Memory B cell (primary cell): ENCODE measurements around the gene CRABP2.

Experiments used
- ATAC-seq: fragments of 150-1000 bp; cut with Tn5 transposase; 2 replicates; pipeline ENCODE4 v1.10.0; 2021; ENCODE audit warnings: low read depth, mild to moderate bottlenecking, moderate library complexity
- DNase-seq, 2 donors: peaks; one replicate each; pipeline ENCODE4 v3.0.0; 2022; ENCODE audit warnings: low spot score in 2 of 2
- H3K27ac Mint-ChIP-seq: one replicate; pipeline ENCODE4 v1.8.0; 2022; ENCODE audit warnings: mild to moderate bottlenecking, moderate library complexity, mixed read lengths
- H3K27me3 Mint-ChIP-seq: one replicate; pipeline ENCODE4 v1.8.0; 2022; ENCODE audit warnings: mixed read lengths
- H3K36me3 Mint-ChIP-seq: one replicate; pipeline ENCODE4 v1.8.0; 2022; ENCODE audit warnings: mild to moderate bottlenecking, mixed read lengths
- H3K4me1 Mint-ChIP-seq: one replicate; pipeline ENCODE4 v1.8.0; 2022; ENCODE audit warnings: mixed read lengths
- H3K4me3 Mint-ChIP-seq: one replicate; pipeline ENCODE4 v1.8.0; 2022; ENCODE audit warnings: mild to moderate bottlenecking, moderate library complexity, mixed read lengths
- H3K9me3 Mint-ChIP-seq: one replicate; pipeline ENCODE4 v1.8.0; 2022; ENCODE audit warnings: mixed read lengths

The CRABP2 gene

GRCh38 chr1:156728599-156729462 is 23.4 kb upstream of the CRABP2 start, which contains the start of gene ISG20L2:
TSS of gene ISG20L2 (minus strand) at chr1:156728766. CDS start at chr1:156727652, 1,114 bp downstream.
- Mint-ChIP-seq H3K27ac (peak within 1 kb of the TSS; percentile 99), H3K9me3 (no peaks in the 10 kb centered on the region), H3K36me3 (peaks cover 15% of the 10 kb centered on the region), H3K27me3 (no peaks in the 10 kb centered on the region), H3K4me3 (no peak within 1 kb of the TSS), H3K4me1 (peaks cover 30% of the 10 kb centered on the region)
- peak; percentile 85 to 92 for DNase-seq
- ATAC-seq = peak; percentile 92

GRCh38 chr1:156727926-156728598 is 22.7 kb upstream of the CRABP2 start, which contains the start of gene METTL25B:
TSS of gene METTL25B (plus strand) at chr1:156728469. CDS start at chr1:156729105, 636 bp downstream.
- ATAC-seq (peak; percentile 50), DNase-seq (no peak)
- no peaks in the 10 kb centered on the region for H3K27me3 Mint-ChIP-seq
- peak within 1 kb of the TSS; percentile 99 for H3K27ac Mint-ChIP-seq
- H3K4me1 Mint-ChIP-seq = peaks cover 36% of the 10 kb centered on the region
- peaks cover 20% of the 10 kb centered on the region for H3K36me3 Mint-ChIP-seq
- H3K4me3 Mint-ChIP-seq = no peak within 1 kb of the TSS
- no peaks in the 10 kb centered on the region for H3K9me3 Mint-ChIP-seq

DNA sequence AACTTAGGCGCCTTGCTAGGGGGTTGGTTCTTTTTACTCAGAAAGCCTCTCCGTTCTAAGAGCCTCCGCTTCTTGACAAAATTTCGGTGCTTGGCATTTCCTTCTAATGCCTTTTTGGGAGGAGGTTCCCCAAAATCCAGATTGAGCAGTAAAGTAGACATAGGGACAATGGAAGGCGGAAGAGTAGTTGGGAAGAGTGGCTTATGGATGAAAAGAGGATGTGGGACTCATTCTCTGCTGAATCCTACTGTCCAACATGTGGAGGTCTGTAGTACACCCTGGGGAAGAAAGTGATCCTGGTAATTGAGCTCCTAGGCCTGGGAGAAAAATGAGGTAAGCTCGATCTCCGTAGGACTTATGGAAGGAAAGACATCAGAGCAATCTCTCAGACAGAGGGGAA is 22.1 kb upstream of the CRABP2 start:
- Mint-ChIP-seq H3K4me3 (no peak overlapping the region), H3K4me1 (peaks cover 36% of the 10 kb centered on the region), H3K36me3 (peaks cover 18% of the 10 kb centered on the region), H3K27me3 (no peaks in the 10 kb centered on the region), H3K9me3 (no peaks in the 10 kb centered on the region), H3K27ac (peak overlapping the region; percentile 99)
- DNase-seq (no peak), ATAC-seq (no peak)

- Mint-ChIP-seq H3K9me3 (no peaks in the 10 kb centered on the region), H3K27ac (no peak overlapping the region), H3K36me3 (peaks cover 18% of the 10 kb centered on the region), H3K27me3 (no peaks in the 10 kb centered on the region), H3K4me1 (peaks cover 36% of the 10 kb centered on the region), H3K4me3 (no peak overlapping the region)
- ATAC-seq (no peak), DNase-seq (peak in 1 of 2 donors; percentile 38)
Observed at GRCh38 chr1:156726549-156727226, 21.3 kb upstream of the CRABP2 start.

GRCh38 chr1:156725683-156726280 is 20.4 kb upstream of the CRABP2 start:
- Mint-ChIP-seq H3K36me3 (peaks cover 18% of the 10 kb centered on the region), H3K4me1 (peaks cover 32% of the 10 kb centered on the region), H3K27me3 (no peaks in the 10 kb centered on the region)

GRCh38 chr1:156721535-156721934 is 16.2 kb upstream of the CRABP2 start:
- no peak overlapping the region for H3K4me3 Mint-ChIP-seq
- no peaks in the 10 kb centered on the region for H3K27me3 Mint-ChIP-seq
- DNase-seq = no peak

More at GRCh38 chr1:156725683-156726280, 20.4 kb upstream of the CRABP2 start:
- ATAC-seq (peak; percentile 34), DNase-seq (peak; percentile 77 to 78)
- no peak overlapping the region for H3K4me3 Mint-ChIP-seq
- no peak overlapping the region for H3K27ac Mint-ChIP-seq
- H3K9me3 Mint-ChIP-seq = no peaks in the 10 kb centered on the region

GRCh38 chr1:156721131-156721530 is 15.7 kb upstream of the CRABP2 start:
- ATAC-seq (no peak), DNase-seq (no peak)
- Mint-ChIP-seq H3K27ac (no peak overlapping the region), H3K27me3 (no peaks in the 10 kb centered on the region), H3K9me3 (no peaks in the 10 kb centered on the region), H3K36me3 (peaks cover 26% of the 10 kb centered on the region), H3K4me1 (peaks cover 13% of the 10 kb centered on the region), H3K4me3 (no peak overlapping the region)

More at GRCh38 chr1:156721535-156721934, 16.2 kb upstream of the CRABP2 start:
- H3K36me3 Mint-ChIP-seq = peaks cover 24% of the 10 kb centered on the region
- ATAC-seq = no peak
- H3K27ac Mint-ChIP-seq = no peak overlapping the region
- H3K4me1 Mint-ChIP-seq = peaks cover 13% of the 10 kb centered on the region
- no peaks in the 10 kb centered on the region for H3K9me3 Mint-ChIP-seq

GRCh38 chr1:156717351-156717750 is 12.0 kb upstream of the CRABP2 start:
- DNase-seq (no peak), ATAC-seq (no peak)
- Mint-ChIP-seq H3K27me3 (no peaks in the 10 kb centered on the region), H3K4me1 (peaks cover 3% of the 10 kb centered on the region), H3K36me3 (peaks cover 23% of the 10 kb centered on the region), H3K4me3 (no peak overlapping the region), H3K27ac (no peak overlapping the region), H3K9me3 (no peaks in the 10 kb centered on the region)

GRCh38 chr1:156714830-156715229 is 9.4 kb upstream of the CRABP2 start:
- H3K4me1 Mint-ChIP-seq = peaks cover 3% of the 10 kb centered on the region
- H3K27ac Mint-ChIP-seq = no peak overlapping the region
- no peaks in the 10 kb centered on the region for H3K27me3 Mint-ChIP-seq
- no peak overlapping the region for H3K4me3 Mint-ChIP-seq
- peaks cover 21% of the 10 kb centered on the region for H3K36me3 Mint-ChIP-seq
- no peak for DNase-seq
- H3K9me3 Mint-ChIP-seq = no peaks in the 10 kb centered on the region
- ATAC-seq = no peak

GRCh38 chr1:156712626-156713025 is 7.2 kb upstream of the CRABP2 start:
- Mint-ChIP-seq H3K9me3 (no peaks in the 10 kb centered on the region), H3K27me3 (no peaks in the 10 kb centered on the region), H3K4me3 (no peak overlapping the region), H3K4me1 (peaks cover 3% of the 10 kb centered on the region), H3K27ac (no peak overlapping the region), H3K36me3 (peaks cover 19% of the 10 kb centered on the region)
- DNase-seq = no peak
- no peak for ATAC-seq

- H3K4me3 Mint-ChIP-seq = no peak overlapping the region
- H3K27ac Mint-ChIP-seq = no peak overlapping the region
- peaks cover 12% of the 10 kb centered on the region for H3K36me3 Mint-ChIP-seq
- no peak for DNase-seq
- peaks cover 9% of the 10 kb centered on the region for H3K4me1 Mint-ChIP-seq
- H3K9me3 Mint-ChIP-seq = no peaks in the 10 kb centered on the region
- no peaks in the 10 kb centered on the region for H3K27me3 Mint-ChIP-seq
- ATAC-seq = no peak
Observed at GRCh38 chr1:156711011-156711817, 5.8 kb upstream of the CRABP2 start.

DNA sequence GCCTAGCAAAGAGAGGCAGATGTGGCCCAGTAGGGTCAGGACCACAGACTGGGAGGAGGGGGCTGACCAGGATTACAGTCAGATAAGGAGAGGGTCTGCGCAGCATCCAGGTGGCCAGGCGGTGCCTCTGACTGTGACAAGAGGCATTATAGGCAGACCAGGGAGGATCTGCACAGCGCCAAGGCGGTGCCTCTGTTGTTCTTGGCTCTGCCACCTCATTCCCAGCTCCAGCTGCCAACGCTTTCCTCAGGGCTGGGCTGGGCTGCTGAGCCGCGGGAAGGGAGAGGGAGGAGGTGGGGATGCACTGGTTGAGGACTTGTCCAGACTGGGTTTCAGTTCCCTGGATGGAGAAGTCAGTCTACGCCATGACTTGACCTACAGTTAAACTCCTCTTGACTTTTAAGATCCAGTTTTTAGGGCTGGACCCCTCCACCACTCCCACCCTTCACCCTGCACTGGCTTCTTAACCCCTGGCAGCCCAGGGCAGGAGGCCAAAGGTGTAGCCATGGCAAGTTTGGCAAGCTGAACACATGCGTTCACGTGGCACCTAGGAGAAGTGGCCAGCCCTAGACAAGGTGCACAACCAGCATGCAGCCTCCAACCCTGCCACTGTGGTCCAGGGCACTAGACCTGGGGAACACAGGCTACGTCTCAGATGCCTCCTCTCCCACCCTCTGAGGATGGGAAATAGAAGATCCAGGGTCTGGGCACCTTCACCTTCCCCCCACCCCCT is 4.5 kb upstream of the CRABP2 start:
- ATAC-seq (no peak), DNase-seq (no peak)
- Mint-ChIP-seq H3K27me3 (no peaks in the 10 kb centered on the region), H3K27ac (peak overlapping the region; percentile 36), H3K4me1 (peaks cover 10% of the 10 kb centered on the region), H3K36me3 (peaks cover 2% of the 10 kb centered on the region), H3K9me3 (no peaks in the 10 kb centered on the region), H3K4me3 (no peak overlapping the region)
